ENCODE measurements around the gene ACTL7A. TPM values are rescaled to one million over a fixed set of nuclear protein-coding genes. Genes with fewer than 3 reads are reported as not detected.
"Not testable (repeated sequence)": the region's sequence is repeated elsewhere in the genome, so short reads cannot be mapped to it uniquely, and the experiment has no call there.

The ACTL7A gene
- total RNA-seq, 2 experiments from 2014 or later: not detected

DNA sequence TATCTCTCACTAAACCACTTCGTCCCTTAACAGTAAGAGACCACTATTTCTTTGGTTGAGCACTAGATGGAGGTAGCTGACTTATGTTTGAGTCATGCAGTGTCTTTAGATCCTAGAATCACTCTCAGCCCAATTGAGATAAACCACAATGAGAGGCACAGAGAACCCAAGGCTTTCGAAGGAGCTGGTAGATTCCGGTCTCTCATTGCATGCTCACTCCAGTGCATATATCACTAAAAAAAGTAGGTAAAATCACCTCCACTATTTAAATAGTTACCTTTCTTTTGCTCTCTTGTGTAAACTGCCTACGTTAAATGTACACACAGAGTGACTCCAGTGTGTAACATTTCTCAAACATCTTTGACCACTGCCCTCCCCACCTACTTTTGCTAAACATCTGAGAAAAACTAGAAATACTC, 27.6 kb downstream of the ACTL7A start:
- Histone ChIP-seq H3K4me3 (ENCODE audit: low read length) (no peak overlapping the region), H3K36me3 (ENCODE audit: insufficient read depth, low read length) (peaks cover 73% of the 10 kb centered on the region), H3K27ac (ENCODE audit: low read depth in 1 of 2, low read length in 2 of 2) (no peak overlapping the region), H3K4me1 (ENCODE audit: insufficient read depth, low read length) (no peaks in the 10 kb centered on the region), H3K9me3 (ENCODE audit: control insufficient read depth in 1 of 2, insufficient read depth in 1 of 2, low read length in 2 of 2) (no peaks in the 10 kb centered on the region), H3K27me3 (ENCODE audit: control insufficient read depth in 1 of 2, insufficient read depth in 2 of 2, low read length in 2 of 2) (no peaks in the 10 kb centered on the region)
- TF ChIP-seq, protein P1, sequence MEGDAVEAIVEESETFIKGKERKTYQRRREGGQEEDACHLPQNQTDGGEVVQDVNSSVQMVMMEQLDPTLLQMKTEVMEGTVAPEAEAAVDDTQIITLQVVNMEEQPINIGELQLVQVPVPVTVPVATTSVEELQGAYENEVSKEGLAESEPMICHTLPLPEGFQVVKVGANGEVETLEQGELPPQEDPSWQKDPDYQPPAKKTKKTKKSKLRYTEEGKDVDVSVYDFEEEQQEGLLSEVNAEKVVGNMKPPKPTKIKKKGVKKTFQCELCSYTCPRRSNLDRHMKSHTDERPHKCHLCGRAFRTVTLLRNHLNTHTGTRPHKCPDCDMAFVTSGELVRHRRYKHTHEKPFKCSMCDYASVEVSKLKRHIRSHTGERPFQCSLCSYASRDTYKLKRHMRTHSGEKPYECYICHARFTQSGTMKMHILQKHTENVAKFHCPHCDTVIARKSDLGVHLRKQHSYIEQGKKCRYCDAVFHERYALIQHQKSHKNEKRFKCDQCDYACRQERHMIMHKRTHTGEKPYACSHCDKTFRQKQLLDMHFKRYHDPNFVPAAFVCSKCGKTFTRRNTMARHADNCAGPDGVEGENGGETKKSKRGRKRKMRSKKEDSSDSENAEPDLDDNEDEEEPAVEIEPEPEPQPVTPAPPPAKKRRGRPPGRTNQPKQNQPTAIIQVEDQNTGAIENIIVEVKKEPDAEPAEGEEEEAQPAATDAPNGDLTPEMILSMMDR (IDR thresholded peaks at IDR 0.05): no peak
- H3K9me3 Mint-ChIP-seq: no peaks in the 10 kb centered on the region
- DNase-seq (peak in 2 of 14 experiments; percentile 13 to 17), ATAC-seq (ENCODE audit: poor library complexity) (no peak)
- H3K4me3 Mint-ChIP-seq: no peak overlapping the region
- H3K4me1 Mint-ChIP-seq (ENCODE audit: low read depth): no peaks in the 10 kb centered on the region
- ChIA-PET POLR2A (no interaction called here), CTCF (no interaction called here)
- intact Hi-C loops (cut with DNase I, micrococcal nuclease): loop anchor here (2.0 to 5.0 kb wide), 3 partner anchors 63 to 431 kb away; partner anchors contain the start of gene EPB41L4B (in 1 of the 2)
- H3K27me3 Mint-ChIP-seq: no peaks in the 10 kb centered on the region
- H3K36me3 Mint-ChIP-seq (ENCODE audit: low read depth): peaks cover 91% of the 10 kb centered on the region
- H3K27ac Mint-ChIP-seq: no peak overlapping the region

DNA sequence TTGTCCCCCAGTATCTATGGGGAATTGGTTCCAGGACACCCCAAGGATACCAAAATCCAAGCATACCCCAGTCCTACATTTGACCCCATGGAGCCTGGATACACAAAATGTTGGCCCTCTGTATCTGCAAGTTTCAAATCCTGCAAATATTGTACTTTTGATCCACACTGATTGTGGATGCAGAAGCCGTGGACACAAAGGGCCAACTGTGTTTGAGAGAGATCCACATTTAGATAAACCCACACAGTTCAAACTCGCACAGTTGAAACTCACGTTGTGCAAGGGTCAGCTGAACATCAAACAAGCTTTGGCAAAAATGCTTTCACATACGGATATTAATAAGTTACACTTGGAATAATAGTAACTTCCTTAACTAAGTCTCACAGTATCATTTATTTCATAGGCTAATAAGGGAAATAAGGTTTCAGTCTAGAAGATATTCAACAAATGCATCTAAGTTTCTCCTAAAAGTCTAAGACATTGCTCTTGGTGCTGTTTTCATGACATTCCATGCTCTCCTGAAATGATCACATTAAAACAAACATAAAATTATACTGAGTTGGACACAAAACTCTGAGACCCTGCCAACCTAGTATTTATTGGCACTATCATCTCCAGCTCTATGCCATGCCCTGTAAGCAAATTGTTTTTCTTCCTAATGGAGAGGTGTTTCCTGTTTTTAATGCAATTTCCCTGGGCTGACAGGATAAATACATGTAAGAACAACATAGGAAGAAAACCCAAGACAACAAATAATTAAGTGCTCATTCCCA, 32.3 kb downstream of the ACTL7A start:
- no peak for ATAC-seq (ENCODE audit: poor library complexity)
- TF ChIP-seq, protein P1 (IDR thresholded peaks at IDR 0.05): no peak
- H3K9me3 ChIP-seq (ENCODE audit: control insufficient read depth in 1 of 2, insufficient read depth in 1 of 2, low read length in 2 of 2): no peaks in the 10 kb centered on the region
- no peaks in the 10 kb centered on the region for H3K27me3 Mint-ChIP-seq
- DNase-seq: no peak
- H3K27ac Mint-ChIP-seq: no peak overlapping the region
- peaks cover 100% of the 10 kb centered on the region for H3K36me3 Mint-ChIP-seq (ENCODE audit: low read depth)
- intact Hi-C loops (cut with DNase I, micrococcal nuclease): loop anchor here in 1 of 2 experiments (5.0 kb wide), 1 partner anchor 58 kb away; no protein-coding TSS in a partner anchor
- H3K4me1 ChIP-seq (ENCODE audit: insufficient read depth, low read length): no peaks in the 10 kb centered on the region
- H3K4me3 ChIP-seq (ENCODE audit: low read length): no peak overlapping the region
- no peaks in the 10 kb centered on the region for H3K4me1 Mint-ChIP-seq (ENCODE audit: low read depth)
- no peaks in the 10 kb centered on the region for H3K9me3 Mint-ChIP-seq
- peaks cover 93% of the 10 kb centered on the region for H3K36me3 ChIP-seq (ENCODE audit: insufficient read depth, low read length)
- CTCF ChIA-PET: no interaction called here
- no peak overlapping the region for H3K4me3 Mint-ChIP-seq
- POLR2A ChIA-PET: interaction anchor here (0.6 kb wide), 1 partner anchor 65 kb away, joined by 3 read pairs; no protein-coding TSS in a partner anchor
- no peak overlapping the region for H3K27ac ChIP-seq (ENCODE audit: low read depth in 1 of 2, low read length in 2 of 2)
- H3K27me3 ChIP-seq (ENCODE audit: control insufficient read depth in 1 of 2, insufficient read depth in 2 of 2, low read length in 2 of 2): no peaks in the 10 kb centered on the region

DNA sequence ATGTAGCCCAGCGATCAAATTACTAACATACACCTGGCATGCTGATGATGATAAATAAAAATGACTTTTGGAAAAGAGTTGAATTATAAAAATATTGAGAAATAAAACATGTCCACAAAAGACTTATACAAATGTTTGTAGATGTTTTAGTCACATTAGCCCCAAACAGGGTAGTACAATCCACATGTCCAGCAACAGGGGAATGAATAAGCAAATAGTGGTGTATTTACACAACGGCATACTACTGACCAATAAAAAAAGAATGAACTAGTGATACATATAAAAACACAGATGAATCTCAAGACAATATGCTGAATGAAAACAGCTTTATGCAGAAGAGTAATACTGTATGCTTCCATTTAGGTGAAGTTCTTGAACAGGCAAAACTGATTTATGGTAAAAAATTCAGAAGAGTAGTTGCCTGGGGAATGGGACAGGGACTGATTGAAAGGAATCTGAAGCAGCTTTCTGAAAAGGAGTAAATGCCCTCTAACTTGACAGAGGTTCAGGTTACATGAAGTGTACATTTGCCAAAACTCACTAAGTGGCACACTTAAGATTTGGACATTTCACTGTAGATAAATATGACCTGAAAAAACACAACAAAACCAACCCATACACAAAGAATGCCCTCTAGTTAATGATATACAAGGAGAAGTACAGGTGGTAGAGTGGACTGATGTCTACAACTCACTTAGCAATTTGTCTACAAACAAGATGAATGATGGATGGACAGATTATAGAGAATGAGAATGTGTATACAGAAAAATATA, 35.4 kb downstream of the ACTL7A start:
- Mint-ChIP-seq H3K36me3 (ENCODE audit: low read depth) (peaks cover 100% of the 10 kb centered on the region), H3K9me3 (no peaks in the 10 kb centered on the region), H3K4me1 (ENCODE audit: low read depth) (no peaks in the 10 kb centered on the region), H3K4me3 (no peak overlapping the region), H3K27me3 (no peaks in the 10 kb centered on the region), H3K27ac (no peak overlapping the region)
- TF ChIP-seq, protein P1 (IDR thresholded peaks at IDR 0.05): no peak
- Histone ChIP-seq H3K27me3 (ENCODE audit: control insufficient read depth in 1 of 2, insufficient read depth in 2 of 2, low read length in 2 of 2) (no peaks in the 10 kb centered on the region), H3K36me3 (ENCODE audit: insufficient read depth, low read length) (peaks cover 84% of the 10 kb centered on the region), H3K4me3 (ENCODE audit: low read length) (no peak overlapping the region), H3K9me3 (ENCODE audit: control insufficient read depth in 1 of 2, insufficient read depth in 1 of 2, low read length in 2 of 2) (no peaks in the 10 kb centered on the region), H3K27ac (ENCODE audit: low read depth in 1 of 2, low read length in 2 of 2) (no peak overlapping the region), H3K4me1 (ENCODE audit: insufficient read depth, low read length) (no peaks in the 10 kb centered on the region)
- intact Hi-C loops (cut with DNase I, micrococcal nuclease): no loop called here
- ATAC-seq (ENCODE audit: poor library complexity) (no peak), DNase-seq (no peak)
- ChIA-PET POLR2A (no interaction called here), CTCF (no interaction called here)

DNA sequence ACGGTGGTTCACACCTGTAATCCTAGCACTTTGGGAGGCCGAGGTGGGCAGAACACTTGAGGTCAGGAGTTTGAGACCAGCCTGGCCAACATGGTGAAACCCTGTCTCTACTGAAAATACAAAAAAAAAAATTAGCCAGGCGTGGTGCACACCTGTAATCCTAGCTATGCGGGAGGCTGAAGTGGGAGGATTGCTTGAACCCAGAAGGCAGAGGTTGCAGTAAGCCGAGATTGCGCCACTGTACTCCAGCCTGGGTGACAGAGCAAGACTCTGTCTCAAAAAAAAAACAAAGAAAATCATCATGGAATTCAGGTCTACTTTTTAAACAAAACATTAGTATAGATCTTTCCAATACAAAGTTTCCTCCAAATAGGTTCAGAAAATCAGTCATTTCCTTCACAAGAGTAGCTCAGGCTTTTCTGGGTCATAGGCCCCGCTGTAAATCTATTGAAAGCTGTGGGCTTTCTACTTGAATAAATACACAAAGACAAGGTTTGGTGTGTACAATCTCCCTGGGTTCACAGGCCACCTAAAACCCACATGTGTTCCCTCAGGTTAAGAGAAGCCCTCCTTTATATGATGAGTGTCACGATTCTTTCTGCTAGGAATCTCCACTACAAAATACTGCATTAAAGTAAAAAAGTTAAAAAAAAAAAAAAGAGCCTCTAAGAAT, 37.1 kb downstream of the ACTL7A start:
- H3K4me3 Mint-ChIP-seq; H3K9me3 Mint-ChIP-seq; H3K4me3 ChIP-seq (ENCODE audit: low read length); H3K27ac Mint-ChIP-seq; H3K4me1 ChIP-seq (ENCODE audit: insufficient read depth, low read length); intact Hi-C loops (cut with DNase I, micrococcal nuclease); H3K9me3 ChIP-seq (ENCODE audit: control insufficient read depth in 1 of 2, insufficient read depth in 1 of 2, low read length in 2 of 2); ATAC-seq (ENCODE audit: poor library complexity); POLR2A ChIA-PET; H3K27ac ChIP-seq (ENCODE audit: low read depth in 1 of 2, low read length in 2 of 2); H3K4me1 Mint-ChIP-seq (ENCODE audit: low read depth); CTCF ChIA-PET; H3K27me3 ChIP-seq (ENCODE audit: control insufficient read depth in 1 of 2, insufficient read depth in 2 of 2, low read length in 2 of 2); H3K27me3 Mint-ChIP-seq; DNase-seq: not testable (repeated sequence)
- peaks cover 81% of the 10 kb centered on the region for H3K36me3 ChIP-seq (ENCODE audit: insufficient read depth, low read length)
- H3K36me3 Mint-ChIP-seq (ENCODE audit: low read depth): peaks cover 99% of the 10 kb centered on the region

Measured in CD4-positive, alpha-beta T cell (primary cell).